ENCODE measurements around the gene CCDC110.

GRCh38 chr4:185488650-185489049, 17.1 kb upstream of the CCDC110 start:
- no peak for TF ChIP-seq CTCF (IDR thresholded peaks at IDR 0.05)
- no peak for TF ChIP-seq POLR2A (IDR thresholded peaks at IDR 0.05)
- TF ChIP-seq EP300 (IDR thresholded peaks at IDR 0.05) = no peak
